ENCODE data around the gene TICRR.

TICRR gene

GRCh38 chr15:89657686-89658200 is 82.5 kb downstream of the TICRR start:
- DNase-seq = no peak

DNA sequence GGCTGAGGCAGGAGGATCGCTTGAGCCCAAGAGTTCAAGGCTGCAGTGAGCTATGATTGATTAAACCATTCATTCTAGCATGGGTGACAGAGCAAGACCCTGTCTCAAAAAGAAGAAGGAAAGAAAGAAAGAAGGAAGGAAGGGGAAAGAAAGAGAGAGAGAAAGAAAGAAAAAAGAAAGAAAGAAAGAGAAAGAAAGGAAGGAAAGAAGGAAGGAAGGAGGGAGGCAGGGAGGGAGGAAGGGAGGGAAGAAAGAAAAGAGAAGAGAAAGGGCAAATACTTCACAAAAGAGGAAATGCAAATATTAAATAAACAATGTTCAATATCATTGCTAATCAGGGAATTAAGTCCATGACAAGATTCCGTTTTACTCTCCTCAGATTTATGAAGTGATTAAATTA is 84.0 kb downstream of the TICRR start:
- no peak for DNase-seq

- no peak for DNase-seq
These were observed 85.3 kb downstream of the TICRR start for GRCh38 chr15:89660556-89660955.

- DNase-seq = no peak
These were observed 87.8 kb downstream of the TICRR start for GRCh38 chr15:89662893-89663626.

DNA sequence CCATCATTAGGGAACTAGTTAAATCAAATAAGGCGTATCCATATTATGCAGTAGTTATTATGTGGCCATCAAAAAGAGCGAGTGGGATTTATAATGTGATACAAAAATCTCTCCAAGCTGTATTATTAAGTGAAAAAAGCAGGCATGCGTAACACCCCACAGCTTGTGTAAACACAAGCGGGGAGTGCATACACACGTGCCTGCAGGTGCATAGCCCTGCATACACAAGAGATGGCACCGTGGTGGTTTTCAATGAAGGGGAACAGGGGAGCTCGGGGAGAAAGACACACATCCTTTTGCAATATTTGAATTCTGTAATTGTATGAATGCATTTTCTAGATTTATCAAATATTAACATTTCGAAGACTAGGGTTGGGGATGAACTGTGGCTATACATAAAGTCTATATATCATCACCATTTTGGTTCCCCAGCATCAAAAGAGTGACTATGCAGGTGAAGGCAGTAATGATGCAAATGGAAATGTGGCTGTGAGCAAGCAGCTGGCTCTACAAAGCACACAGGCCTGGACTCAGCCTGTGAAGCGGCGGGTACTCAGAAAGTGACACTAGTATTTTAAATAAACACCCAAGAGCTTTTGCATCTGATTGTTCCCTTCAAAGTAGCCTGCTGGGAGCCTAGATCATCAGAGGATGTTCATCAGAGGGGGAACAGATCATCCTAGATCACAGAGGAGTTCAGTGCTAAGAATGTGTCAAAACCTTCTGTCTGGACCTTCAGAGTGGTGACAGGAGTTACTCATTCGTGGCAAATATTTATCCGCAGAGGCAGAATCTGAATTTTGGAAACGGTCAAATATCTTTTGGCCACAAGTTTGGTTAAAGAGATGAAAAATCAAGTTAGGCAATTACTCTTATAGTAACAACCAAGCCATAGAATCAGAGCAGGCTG is 89.4 kb downstream of the TICRR start:
- DNase-seq = no peak

GRCh38 chr15:89665449-89666181 is 90.3 kb downstream of the TICRR start:
- DNase-seq = no peak

DNA sequence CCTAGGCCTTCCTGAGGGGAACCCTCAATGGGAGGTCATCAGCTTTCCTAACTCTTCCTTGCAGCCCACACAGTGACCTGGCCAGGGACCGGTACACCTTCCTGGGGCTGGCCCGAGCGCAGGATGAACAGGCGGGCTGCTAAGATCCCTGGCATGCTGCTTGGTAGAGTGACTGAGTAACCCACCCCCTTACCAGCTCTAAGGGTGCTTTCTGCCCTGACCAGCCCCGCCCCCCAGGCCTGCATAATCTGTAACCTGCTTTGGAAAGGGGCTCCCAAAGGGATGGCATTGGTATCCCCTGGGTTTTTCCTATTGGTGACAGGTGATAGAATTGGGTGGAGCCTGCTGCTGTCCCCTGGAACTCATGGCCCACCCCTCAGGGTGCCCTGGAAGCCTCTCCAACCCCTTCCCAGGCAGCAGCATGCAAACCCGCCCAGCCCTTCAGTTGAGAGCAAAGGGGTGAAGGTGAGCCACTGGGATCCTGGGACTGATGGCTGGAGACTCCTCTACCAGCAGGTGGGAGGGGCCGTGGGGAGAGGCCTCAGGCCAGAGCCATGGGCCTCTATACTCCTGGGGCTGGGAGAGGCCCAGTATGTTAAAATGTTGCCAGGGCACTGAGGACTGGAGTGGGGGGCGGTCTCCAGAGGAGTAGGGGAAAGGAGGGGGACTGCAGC is 91.1 kb downstream of the TICRR start:
- DNase-seq = no peak

DNA sequence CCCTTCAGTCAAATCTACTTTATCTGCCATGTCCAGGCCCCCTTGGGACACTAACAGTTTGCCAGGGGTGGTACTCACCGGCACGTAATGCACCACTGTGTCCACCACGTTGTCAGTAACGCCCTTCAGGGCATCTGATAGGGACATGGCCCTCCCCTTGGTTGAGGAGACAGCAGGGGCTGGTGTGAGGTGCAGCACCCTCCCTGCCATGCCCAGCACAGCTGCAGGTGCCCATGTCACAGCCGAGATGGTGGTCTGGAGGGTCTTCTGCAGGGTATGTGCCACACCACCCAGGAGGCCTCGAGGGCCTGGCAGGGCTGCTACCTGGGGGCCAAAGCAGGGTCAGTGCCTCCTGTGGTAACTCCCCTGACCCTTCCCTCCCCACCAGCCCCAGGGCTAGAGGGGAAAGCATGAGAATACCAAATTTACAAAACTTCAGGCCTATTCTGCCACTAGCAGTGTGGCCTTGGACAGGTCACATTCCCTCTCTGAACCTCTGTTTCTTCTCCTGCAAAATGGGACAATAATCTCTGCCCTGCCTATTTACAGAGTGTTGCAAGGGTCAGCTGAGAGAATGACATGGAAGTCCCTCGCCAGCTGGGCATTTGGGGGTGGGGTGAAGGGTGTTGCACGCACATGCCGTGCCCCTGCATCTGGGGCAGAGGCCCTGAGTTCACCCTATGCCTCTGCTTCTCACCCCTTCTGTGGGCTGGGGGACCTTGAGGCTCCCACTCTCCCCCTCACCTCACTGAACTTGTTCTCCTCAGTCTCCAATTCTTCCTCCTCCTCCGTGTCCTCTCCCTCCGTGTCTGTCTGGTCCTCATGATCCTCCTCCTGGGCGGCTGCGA is 91.8 kb downstream of the TICRR start:
- no peak for DNase-seq

GRCh38 chr15:89667706-89667960 is 92.4 kb downstream of the TICRR start:
- DNase-seq = no peak

DNA sequence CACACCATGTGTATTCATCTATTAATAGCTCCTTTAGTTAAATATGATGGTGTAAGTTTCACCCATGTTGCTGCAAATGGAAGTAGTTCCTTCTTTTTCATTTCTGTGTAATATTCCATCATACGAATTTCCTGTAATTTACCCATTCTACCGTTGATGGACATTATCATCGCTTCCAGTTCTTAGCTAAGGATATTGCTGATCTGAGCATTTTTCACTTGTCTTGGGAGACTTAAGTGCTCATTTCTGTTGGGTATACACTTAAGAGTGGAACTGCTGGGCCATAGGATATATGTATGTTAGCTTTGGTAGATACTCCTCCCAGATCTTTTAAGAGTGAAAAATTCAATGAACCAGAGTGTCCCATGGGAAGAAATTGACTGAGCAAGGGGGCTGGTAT is 92.9 kb downstream of the TICRR start:
- DNase-seq = no peak

DNA sequence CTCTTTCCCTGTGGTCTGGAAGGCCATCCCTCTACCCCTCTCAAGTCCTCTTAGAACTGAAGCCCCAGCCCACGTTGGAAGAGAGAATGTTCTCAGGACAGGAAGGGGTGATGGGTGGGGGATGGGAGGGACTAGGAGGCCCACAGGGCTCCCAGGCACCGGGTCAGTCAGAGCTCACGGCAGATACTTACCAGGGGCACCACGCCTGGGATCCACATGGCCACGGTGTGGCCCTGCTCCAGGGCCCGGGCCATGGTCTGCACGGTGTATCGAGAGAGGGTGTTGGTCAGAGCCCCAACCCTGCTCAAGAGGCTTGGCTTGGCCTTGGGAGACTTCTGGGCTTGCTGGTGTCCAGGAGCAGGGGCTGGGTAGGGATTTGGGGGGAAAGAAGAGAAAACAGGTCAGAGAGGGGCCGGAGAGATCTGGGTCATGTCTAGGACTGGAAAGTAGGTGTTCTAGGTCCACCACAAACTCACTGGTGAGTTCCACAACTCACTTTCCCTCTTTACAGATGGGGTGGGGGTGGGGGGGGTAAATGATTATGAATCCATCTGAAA is 94.1 kb downstream of the TICRR start:
- DNase-seq = no peak

DNA sequence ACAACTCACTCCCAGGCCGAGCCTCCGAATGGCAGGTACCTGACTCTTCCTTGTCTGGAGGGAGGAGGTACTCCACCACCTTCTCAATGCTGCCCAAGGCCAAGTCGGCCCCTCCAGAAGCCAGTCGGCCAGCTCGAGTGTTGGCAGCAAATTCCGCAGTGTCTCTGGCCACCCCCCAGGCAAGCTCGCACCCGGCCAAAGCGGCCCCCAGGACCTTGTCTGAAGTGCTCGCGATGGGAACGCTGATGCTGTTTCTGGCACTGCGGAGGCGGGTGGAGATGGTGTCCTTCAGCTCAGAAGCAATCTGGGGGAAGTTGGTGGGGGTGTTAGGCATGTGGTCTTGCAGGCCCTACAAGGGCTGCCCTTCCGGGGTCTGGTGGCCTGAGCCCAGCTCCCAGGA is 94.7 kb downstream of the TICRR start:
- no peak for DNase-seq

DNA sequence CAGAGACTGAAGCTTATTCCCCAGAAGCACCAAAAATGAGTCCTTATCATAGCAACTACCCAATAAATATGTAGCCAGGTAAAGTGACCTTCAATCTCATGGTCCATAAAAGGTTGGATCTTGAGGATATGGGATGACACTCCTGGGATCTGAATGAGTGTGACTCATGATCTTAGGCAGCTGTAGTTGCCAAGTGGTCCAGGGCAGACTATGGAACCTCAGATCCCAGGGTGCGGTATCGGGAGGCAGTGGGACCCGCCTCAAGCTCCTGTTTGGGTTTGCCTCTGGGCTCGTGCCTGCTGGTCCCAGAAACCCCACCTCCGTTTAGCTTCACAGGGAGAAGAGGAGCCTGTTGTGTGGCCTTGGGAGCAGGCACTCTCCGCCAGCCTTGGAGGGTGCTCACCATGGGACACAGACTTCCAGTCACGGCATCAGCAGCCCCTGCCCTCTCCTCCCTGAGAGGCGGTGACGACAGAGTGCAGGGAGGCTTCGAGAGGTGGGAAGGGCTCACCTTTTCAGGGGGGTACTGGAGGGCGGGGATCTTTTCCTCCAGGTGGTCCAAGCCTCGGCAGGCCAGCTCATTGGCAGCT is 95.8 kb downstream of the TICRR start:
- no peak for DNase-seq

- no peak for DNase-seq
These were observed 96.4 kb downstream of the TICRR start for GRCh38 chr15:89671687-89672086.

GRCh38 chr15:89672221-89673164 is 97.2 kb downstream of the TICRR start:
- no peak for DNase-seq

DNA sequence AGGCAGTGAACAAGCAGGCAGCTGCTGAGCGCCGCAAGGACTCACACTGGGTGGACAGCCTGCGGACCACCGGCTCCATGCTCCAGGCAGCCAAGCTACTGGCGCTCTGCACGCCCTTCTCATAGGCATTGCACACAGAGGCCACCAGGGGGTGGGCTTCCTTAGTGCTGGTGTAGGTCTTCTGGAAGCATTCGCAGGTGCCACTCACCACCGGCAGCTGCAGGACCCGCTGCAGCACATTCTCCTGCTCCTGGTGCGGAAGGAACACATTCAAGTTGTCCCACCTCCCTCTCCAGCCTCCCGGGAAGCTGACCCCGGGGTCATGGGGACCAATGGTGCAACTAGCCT is 97.9 kb downstream of the TICRR start:
- no peak for DNase-seq

GRCh38 chr15:89674526-89674925 is 99.3 kb downstream of the TICRR start:
- no peak for DNase-seq

GRCh38 chr15:89675606-89676005 is 100.3 kb downstream of the TICRR start:
- DNase-seq = no peak

- DNase-seq = no peak
These were observed 102.1 kb downstream of the TICRR start for GRCh38 chr15:89677381-89677780.

Data from activated gamma-delta T cell treated with Interleukin-2 at 50 U/mL for 16 hours (primary cell).